ENCODE measurements around the gene MELTF. TPM values are rescaled to one million over a fixed set of nuclear protein-coding genes. Genes with fewer than 3 reads are reported as not detected.

Gene MELTF
- polyA plus RNA-seq, 3 donors, result 0.34 to 2.8 (median 0.36) TPM

- H3K27ac ChIP-seq (ENCODE audit: low read depth in 1 of 2, low read length in 2 of 2), result no peak overlapping the region
- no peak overlapping the region for H3K4me3 Mint-ChIP-seq
- peaks cover 4 to 23% of the 10 kb centered on the region in 2 donors for H3K9me3 ChIP-seq (replicated peaks in 1 of 2; ENCODE audit: control insufficient read depth in 1 of 2, insufficient read depth in 1 of 2, low read length in 2 of 2)
- H3K36me3 Mint-ChIP-seq, result peaks cover 9 to 18% of the 10 kb centered on the region in 2 donors
- 100% methylated on average over 5 of the region's 11 CpGs for WGBS (ENCODE audit: insufficient coverage)
- peaks cover 10% of the 10 kb centered on the region for H3K79me2 ChIP-seq (ENCODE audit: insufficient read depth, low read length)
- intact Hi-C loops (cut with micrococcal nuclease), result no loop called here
- H3K27me3 Mint-ChIP-seq (ENCODE audit: low read depth in 3 of 3), result peaks cover 9 to 13% (median 10%) of the 10 kb centered on the region in 3 donors
- H3K36me3 ChIP-seq (replicated peaks in 1 of 2; ENCODE audit: control insufficient read depth in 1 of 2, insufficient read depth in 2 of 2, low read length in 2 of 2), result no peaks in the 10 kb centered on the region
- no peaks in the 10 kb centered on the region for H3K27me3 ChIP-seq (ENCODE audit: control insufficient read depth in 2 of 2, insufficient read depth in 2 of 2, low read length in 2 of 2)
- no peak overlapping the region for H2AFZ ChIP-seq (ENCODE audit: insufficient read depth, low read depth, low read length, poor library complexity, severe bottlenecking)
- H3K4me3 ChIP-seq (replicated peaks in 1 of 3; ENCODE audit: low read depth in 2 of 3, low read length in 3 of 3), result no peak overlapping the region
- H3K27ac Mint-ChIP-seq, result no peak overlapping the region
- DNase-seq, result no peak
- no peaks in the 10 kb centered on the region for H4K20me1 ChIP-seq (ENCODE audit: insufficient read depth, low read length)
- H3K9me3 Mint-ChIP-seq, result peaks cover 0 to 18% (median 14%) of the 10 kb centered on the region in 7 donors
- peaks cover 12 to 13% of the 10 kb centered on the region in 2 donors for H3K4me1 ChIP-seq (ENCODE audit: control insufficient read depth in 1 of 2, insufficient read depth in 2 of 2, low read length in 2 of 2)
- H3K4me2 ChIP-seq (replicated peaks; ENCODE audit: extremely low read depth, low read length, poor library complexity, severe bottlenecking), result no peak overlapping the region
- peaks cover 12% of the 10 kb centered on the region for H3K4me1 Mint-ChIP-seq
- H3K9ac ChIP-seq (ENCODE audit: insufficient read depth, low read length, poor library complexity, severe bottlenecking), result no peak overlapping the region
- TF ChIP-seq CTCF (IDR thresholded peaks at IDR 0.05), result no peak
Observed at GRCh38 chr3:196965112-196965803, 64.4 kb downstream of the MELTF start.

- peaks cover 7 to 13% (median 7%) of the 10 kb centered on the region in 3 donors for H3K27me3 Mint-ChIP-seq (ENCODE audit: low read depth in 3 of 3)
- TF ChIP-seq CTCF (IDR thresholded peaks at IDR 0.05), result no peak
- Histone ChIP-seq H3K36me3 (replicated peaks in 1 of 2; ENCODE audit: control insufficient read depth in 1 of 2, insufficient read depth in 2 of 2, low read length in 2 of 2) (no peaks in the 10 kb centered on the region), H4K20me1 (ENCODE audit: insufficient read depth, low read length) (no peaks in the 10 kb centered on the region), H3K4me1 (ENCODE audit: control insufficient read depth in 1 of 2, insufficient read depth in 2 of 2, low read length in 2 of 2) (peaks cover 9 to 11% of the 10 kb centered on the region in 2 donors), H3K4me3 (replicated peaks in 1 of 3; ENCODE audit: low read depth in 2 of 3, low read length in 3 of 3) (no peak overlapping the region), H3K27ac (ENCODE audit: low read depth in 1 of 2, low read length in 2 of 2) (no peak overlapping the region), H3K27me3 (ENCODE audit: control insufficient read depth in 2 of 2, insufficient read depth in 2 of 2, low read length in 2 of 2) (no peaks in the 10 kb centered on the region), H3K4me2 (replicated peaks; ENCODE audit: extremely low read depth, low read length, poor library complexity, severe bottlenecking) (no peak overlapping the region), H3K9ac (ENCODE audit: insufficient read depth, low read length, poor library complexity, severe bottlenecking) (no peak overlapping the region), H2AFZ (ENCODE audit: insufficient read depth, low read depth, low read length, poor library complexity, severe bottlenecking) (no peak overlapping the region), H3K9me3 (replicated peaks in 1 of 2; ENCODE audit: control insufficient read depth in 1 of 2, insufficient read depth in 1 of 2, low read length in 2 of 2) (peaks cover 4 to 23% of the 10 kb centered on the region in 2 donors), H3K79me2 (ENCODE audit: insufficient read depth, low read length) (peaks cover 10% of the 10 kb centered on the region)
- peaks cover 9 to 18% of the 10 kb centered on the region in 2 donors for H3K36me3 Mint-ChIP-seq
- no peak for DNase-seq
- no peak overlapping the region for H3K4me3 Mint-ChIP-seq
- peaks cover 9% of the 10 kb centered on the region for H3K4me1 Mint-ChIP-seq
- intact Hi-C loops (cut with micrococcal nuclease), result no loop called here
- peaks cover 0 to 18% (median 14%) of the 10 kb centered on the region in 7 donors for H3K9me3 Mint-ChIP-seq
- WGBS (ENCODE audit: insufficient coverage), result no CpG with 5 or more reads among the region's 2 CpGs
- H3K27ac Mint-ChIP-seq, result no peak overlapping the region
Observed at GRCh38 chr3:196963631-196963953, 66.0 kb downstream of the MELTF start.

Data from CD14-positive monocyte (primary cell).